ENCODE measurements around the gene AP5B1.
"Not testable (repeated sequence)": the region's sequence is repeated elsewhere in the genome, so short reads cannot be mapped to it uniquely, and the experiment has no call there.

AP5B1 gene

DNA sequence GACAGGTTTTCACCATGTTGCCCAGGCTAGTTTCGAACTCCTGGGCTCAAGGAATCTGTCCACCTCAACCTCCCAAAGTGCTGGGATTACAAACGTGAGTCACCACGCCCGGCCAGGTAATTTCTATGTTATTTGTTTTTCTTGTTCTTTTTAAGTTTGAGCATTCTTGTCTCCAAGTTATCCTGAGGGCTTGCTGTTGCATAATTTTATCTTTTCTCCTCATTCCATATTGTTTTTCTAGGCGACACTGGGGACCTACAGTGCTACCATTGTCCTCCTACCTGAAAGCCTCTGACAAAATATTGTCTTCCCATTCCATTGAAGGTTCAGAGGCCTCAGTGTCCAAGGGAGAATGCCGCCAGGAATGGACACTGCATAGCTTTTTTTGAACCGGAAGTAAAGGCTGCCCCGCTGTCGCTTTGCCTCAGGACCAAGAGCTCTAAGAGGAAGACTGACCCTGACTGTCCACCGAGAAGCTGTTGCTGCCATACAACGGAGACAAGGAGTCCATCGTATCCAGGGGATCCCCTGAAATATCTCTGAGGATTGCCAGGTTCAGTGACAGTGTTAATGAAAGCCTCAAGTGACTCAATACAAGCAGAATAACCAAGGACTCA is 9.7 kb downstream of the AP5B1 start:
- Histone ChIP-seq H3K9me2 (ENCODE audit: low read depth, low read length) (no peaks in the 10 kb centered on the region), H3K4me1 (ENCODE audit: insufficient read depth, low read length, severe bottlenecking) (no peaks in the 10 kb centered on the region), H3F3A (ENCODE audit: insufficient read depth, low read length) (no peaks in the 10 kb centered on the region), H3K36me3 (ENCODE audit: insufficient read depth, low read length) (no peaks in the 10 kb centered on the region; the same call in 1 of the 2 replicates), H2AFZ (ENCODE audit: low read length) (no peak overlapping the region), H3K27me3 (ENCODE audit: insufficient read depth, low read length) (no peaks in the 10 kb centered on the region), H3K4me2 (ENCODE audit: low read length) (no peak overlapping the region), H3K4me3 (ENCODE audit: low read depth, low read length, poor library complexity, severe bottlenecking) (no peak overlapping the region), H3K79me2 (ENCODE audit: insufficient read depth, low read length) (no peaks in the 10 kb centered on the region), H3K9me3 (ENCODE audit: low read length) (no peaks in the 10 kb centered on the region), H4K20me1 (ENCODE audit: insufficient read depth, low read length) (no peaks in the 10 kb centered on the region), H3K9ac (ENCODE audit: low read length) (no peak overlapping the region), H3K27ac (ENCODE audit: low read depth, low read length, poor library complexity, severe bottlenecking) (no peak overlapping the region)
- TF ChIP-seq, protein P1, sequence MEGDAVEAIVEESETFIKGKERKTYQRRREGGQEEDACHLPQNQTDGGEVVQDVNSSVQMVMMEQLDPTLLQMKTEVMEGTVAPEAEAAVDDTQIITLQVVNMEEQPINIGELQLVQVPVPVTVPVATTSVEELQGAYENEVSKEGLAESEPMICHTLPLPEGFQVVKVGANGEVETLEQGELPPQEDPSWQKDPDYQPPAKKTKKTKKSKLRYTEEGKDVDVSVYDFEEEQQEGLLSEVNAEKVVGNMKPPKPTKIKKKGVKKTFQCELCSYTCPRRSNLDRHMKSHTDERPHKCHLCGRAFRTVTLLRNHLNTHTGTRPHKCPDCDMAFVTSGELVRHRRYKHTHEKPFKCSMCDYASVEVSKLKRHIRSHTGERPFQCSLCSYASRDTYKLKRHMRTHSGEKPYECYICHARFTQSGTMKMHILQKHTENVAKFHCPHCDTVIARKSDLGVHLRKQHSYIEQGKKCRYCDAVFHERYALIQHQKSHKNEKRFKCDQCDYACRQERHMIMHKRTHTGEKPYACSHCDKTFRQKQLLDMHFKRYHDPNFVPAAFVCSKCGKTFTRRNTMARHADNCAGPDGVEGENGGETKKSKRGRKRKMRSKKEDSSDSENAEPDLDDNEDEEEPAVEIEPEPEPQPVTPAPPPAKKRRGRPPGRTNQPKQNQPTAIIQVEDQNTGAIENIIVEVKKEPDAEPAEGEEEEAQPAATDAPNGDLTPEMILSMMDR (IDR thresholded peaks at IDR 0.05; ENCODE audit: low read length): no peak
- no peak for TF ChIP-seq EZH2 (IDR thresholded peaks at IDR 0.05; ENCODE audit: borderline replicate concordance, low read length)

DNA sequence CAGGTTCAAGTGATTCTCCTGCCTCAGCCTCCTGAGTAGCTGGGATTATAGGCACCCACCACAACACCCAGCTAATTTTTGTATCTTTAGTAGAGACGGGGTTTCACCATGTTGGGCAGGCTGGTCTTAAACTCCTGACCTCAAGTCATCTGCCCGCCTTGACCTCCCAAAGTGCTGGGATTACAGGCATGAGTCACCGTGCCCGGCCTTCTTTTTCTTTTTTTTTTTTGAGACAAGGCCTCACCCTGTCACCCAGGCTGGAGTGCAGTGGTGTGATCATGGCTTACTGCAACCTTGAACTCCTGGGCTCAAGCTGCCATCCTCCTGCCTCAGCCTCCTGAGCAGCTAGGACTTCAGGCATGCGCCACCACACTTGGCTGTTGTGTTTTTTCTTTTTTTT is 13.0 kb downstream of the AP5B1 start:
- H3K27ac ChIP-seq (ENCODE audit: low read depth, low read length, poor library complexity, severe bottlenecking); H4K20me1 ChIP-seq (ENCODE audit: insufficient read depth, low read length); H3K4me1 ChIP-seq (ENCODE audit: insufficient read depth, low read length, severe bottlenecking); H3K4me2 ChIP-seq (ENCODE audit: low read length); H3K4me3 ChIP-seq (ENCODE audit: low read depth, low read length, poor library complexity, severe bottlenecking); H3F3A ChIP-seq (ENCODE audit: insufficient read depth, low read length); H3K79me2 ChIP-seq (ENCODE audit: insufficient read depth, low read length); H3K9me2 ChIP-seq (ENCODE audit: low read depth, low read length); H3K9me3 ChIP-seq (ENCODE audit: low read length); H3K9ac ChIP-seq (ENCODE audit: low read length); H3K36me3 ChIP-seq (ENCODE audit: insufficient read depth, low read length); H3K27me3 ChIP-seq (ENCODE audit: insufficient read depth, low read length); H2AFZ ChIP-seq (ENCODE audit: low read length): not testable (repeated sequence)

DNA sequence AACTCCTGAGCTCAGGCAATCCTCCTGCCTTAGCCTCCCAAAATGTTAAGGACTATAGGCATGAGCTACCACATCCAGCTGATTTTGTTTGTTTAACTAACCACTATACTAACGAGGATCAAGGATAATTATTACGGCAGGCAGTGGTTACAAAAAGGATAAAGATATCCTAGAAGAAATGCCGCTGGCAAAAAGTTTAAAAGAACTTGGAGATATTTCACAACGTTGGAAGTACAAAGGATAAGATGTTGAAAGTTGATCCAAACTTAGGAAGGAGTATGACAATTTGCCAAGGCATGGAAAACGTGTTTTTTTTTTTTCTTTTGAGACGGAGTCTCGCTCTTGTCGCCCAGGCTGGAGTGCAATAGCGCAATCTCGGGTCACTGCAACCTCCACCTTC is 13.4 kb downstream of the AP5B1 start:
- no peak overlapping the region for H2AFZ ChIP-seq (ENCODE audit: low read length)
- H3K4me2 ChIP-seq (ENCODE audit: low read length): no peak overlapping the region
- TF ChIP-seq EZH2 (IDR thresholded peaks at IDR 0.05; ENCODE audit: borderline replicate concordance, low read length): no peak
- TF ChIP-seq, protein P1 (IDR thresholded peaks at IDR 0.05; ENCODE audit: low read length): no peak
- no peaks in the 10 kb centered on the region for H3K79me2 ChIP-seq (ENCODE audit: insufficient read depth, low read length)
- H3K9ac ChIP-seq (ENCODE audit: low read length): no peak overlapping the region
- H3K4me1 ChIP-seq (ENCODE audit: insufficient read depth, low read length, severe bottlenecking): no peaks in the 10 kb centered on the region
- H3K4me3 ChIP-seq (ENCODE audit: low read depth, low read length, poor library complexity, severe bottlenecking): no peak overlapping the region
- H3F3A ChIP-seq (ENCODE audit: insufficient read depth, low read length): no peaks in the 10 kb centered on the region
- no peaks in the 10 kb centered on the region for H3K9me3 ChIP-seq (ENCODE audit: low read length)
- no peaks in the 10 kb centered on the region for H4K20me1 ChIP-seq (ENCODE audit: insufficient read depth, low read length)
- H3K9me2 ChIP-seq (ENCODE audit: low read depth, low read length): no peaks in the 10 kb centered on the region
- H3K27ac ChIP-seq (ENCODE audit: low read depth, low read length, poor library complexity, severe bottlenecking): no peak overlapping the region
- H3K27me3 ChIP-seq (ENCODE audit: insufficient read depth, low read length): 0 out of 2 replicates have a peak, but pooled peaks cover 4% of the 10 kb centered on the region
- H3K36me3 ChIP-seq (ENCODE audit: insufficient read depth, low read length): no peaks in the 10 kb centered on the region; the same call in 1 of the 2 replicates

DNA sequence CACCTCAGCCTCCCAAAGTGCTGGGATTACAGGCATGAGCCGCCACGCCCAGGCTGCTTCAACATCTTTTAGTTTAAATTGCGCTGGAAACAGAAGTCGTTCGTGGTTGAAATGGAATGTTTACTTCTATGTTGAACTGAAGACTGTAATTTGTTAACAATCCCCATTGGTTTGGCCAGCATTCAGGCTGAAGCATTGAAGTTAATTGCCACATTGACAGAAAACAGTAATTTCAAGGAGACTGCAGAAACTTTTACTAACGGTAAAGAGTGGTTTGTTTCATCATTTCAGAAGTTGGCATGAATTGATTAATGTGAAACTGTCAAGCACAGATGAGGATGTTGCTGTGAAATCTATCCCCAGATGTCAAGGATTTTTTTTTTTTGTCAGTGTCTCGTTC is 14.2 kb downstream of the AP5B1 start:
- Histone ChIP-seq H4K20me1 (ENCODE audit: insufficient read depth, low read length) (no peaks in the 10 kb centered on the region), H3K79me2 (ENCODE audit: insufficient read depth, low read length) (no peaks in the 10 kb centered on the region), H3K9me2 (ENCODE audit: low read depth, low read length) (no peaks in the 10 kb centered on the region), H3K27ac (ENCODE audit: low read depth, low read length, poor library complexity, severe bottlenecking) (no peak overlapping the region), H3K9me3 (ENCODE audit: low read length) (no peaks in the 10 kb centered on the region), H3K4me1 (ENCODE audit: insufficient read depth, low read length, severe bottlenecking) (no peaks in the 10 kb centered on the region), H3K36me3 (ENCODE audit: insufficient read depth, low read length) (no peaks in the 10 kb centered on the region; the same call in 1 of the 2 replicates), H3K9ac (ENCODE audit: low read length) (no peak overlapping the region), H3K4me3 (ENCODE audit: low read depth, low read length, poor library complexity, severe bottlenecking) (no peak overlapping the region), H2AFZ (ENCODE audit: low read length) (no peak overlapping the region), H3K27me3 (ENCODE audit: insufficient read depth, low read length) (0 out of 2 replicates have a peak, but pooled peaks cover 4% of the 10 kb centered on the region), H3K4me2 (ENCODE audit: low read length) (no peak overlapping the region), H3F3A (ENCODE audit: insufficient read depth, low read length) (no peaks in the 10 kb centered on the region)
- TF ChIP-seq, protein P1 (IDR thresholded peaks at IDR 0.05; ENCODE audit: low read length): no peak
- TF ChIP-seq EZH2 (IDR thresholded peaks at IDR 0.05; ENCODE audit: borderline replicate concordance, low read length): no peak

All from OCI-LY1 (cell line).